IMR-90 (cell line): Measurements from ENCODE around the gene RBM28.

Experiments used
- BHLHE40 ChIP-seq: fragments of 150-350 bp; IDR thresholded peaks from 2 replicates; pipeline ENCODE4 v1.6.1; 2016; ENCODE audit warnings: mild to moderate bottlenecking, low read depth, low read length
- CEBPB ChIP-seq: IDR thresholded peaks from 2 replicates; pipeline ENCODE4 v1.6.1; 2012; ENCODE audit warnings: low read depth, low read length, improper control_type of control experiment
- CTCF ChIP-seq: conservative IDR thresholded peaks from 2 replicates; pipeline ENCODE4 v1.5.1; 2012; ENCODE audit warnings: mild to moderate bottlenecking, low read depth, low read length, improper control_type of control experiment
- MAFK ChIP-seq: IDR thresholded peaks from 2 replicates; pipeline ENCODE4 v1.6.1; 2012; ENCODE audit warnings: low read depth, low read length, improper control_type of control experiment
- MAZ ChIP-seq: IDR thresholded peaks from 2 replicates; pipeline ENCODE4 v1.6.1; 2012; ENCODE audit warnings: low read depth, mild to moderate bottlenecking, low read length, improper control_type of control experiment, moderate library complexity, borderline replicate concordance
- MXI1 ChIP-seq: IDR thresholded peaks from 2 replicates; pipeline ENCODE4 v1.6.1; 2012; ENCODE audit warnings: low read depth, mild to moderate bottlenecking, low read length, moderate library complexity, borderline replicate concordance
- POLR2A ChIP-seq: IDR thresholded peaks from 2 replicates; pipeline ENCODE4 v1.6.1; 2012; ENCODE audit warnings: mild to moderate bottlenecking, low read depth, low read length
- RAD21 ChIP-seq: IDR thresholded peaks from 2 replicates; pipeline ENCODE4 v1.6.1; 2012; ENCODE audit warnings: low read length, improper control_type of control experiment
- USF2 ChIP-seq: fragments of 150-350 bp; IDR thresholded peaks from 2 replicates; pipeline ENCODE4 v1.6.1; 2017; ENCODE audit warnings: mild to moderate bottlenecking, antibody characterized with exemption, low read length, low read depth

GRCh38 chr7:128380483-128381106 is 36.9 kb upstream of the RBM28 start:
- TF ChIP-seq MXI1 (no peak), CTCF (no peak), POLR2A (no peak), USF2 (no peak), MAZ (no peak), MAFK (no peak), BHLHE40 (no peak), CEBPB (no peak), RAD21 (no peak)
